ENCODE measurements around the gene KNCN. TPM values are rescaled to one million over a fixed set of nuclear protein-coding genes. Genes with fewer than 3 reads are reported as not detected.

KNCN gene
- total RNA-seq, 1 donor from 2014 or later = not detected

DNA sequence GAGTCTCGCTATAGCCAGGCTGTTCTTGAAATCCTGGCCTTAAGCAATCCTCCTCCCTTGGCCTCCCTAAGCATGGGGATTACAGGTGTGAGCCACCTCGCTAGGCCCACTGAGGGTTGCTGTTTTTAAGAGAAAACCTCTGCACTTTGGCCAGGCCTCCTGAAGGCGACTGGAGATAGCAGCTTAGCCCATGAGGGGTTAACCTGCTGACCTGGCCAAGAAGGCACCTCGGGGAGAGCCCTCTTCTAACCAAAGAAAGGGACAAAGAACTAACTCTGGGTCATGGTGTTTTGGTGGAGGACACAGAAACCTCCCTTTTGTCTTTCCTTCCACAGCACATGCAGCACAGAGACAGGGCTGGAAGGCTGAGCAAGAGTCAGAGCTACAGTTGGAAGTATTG is 17.7 kb upstream of the KNCN start:
- intact Hi-C loops (cut with DNase I) = no loop called here
- TF ChIP-seq, protein P1, sequence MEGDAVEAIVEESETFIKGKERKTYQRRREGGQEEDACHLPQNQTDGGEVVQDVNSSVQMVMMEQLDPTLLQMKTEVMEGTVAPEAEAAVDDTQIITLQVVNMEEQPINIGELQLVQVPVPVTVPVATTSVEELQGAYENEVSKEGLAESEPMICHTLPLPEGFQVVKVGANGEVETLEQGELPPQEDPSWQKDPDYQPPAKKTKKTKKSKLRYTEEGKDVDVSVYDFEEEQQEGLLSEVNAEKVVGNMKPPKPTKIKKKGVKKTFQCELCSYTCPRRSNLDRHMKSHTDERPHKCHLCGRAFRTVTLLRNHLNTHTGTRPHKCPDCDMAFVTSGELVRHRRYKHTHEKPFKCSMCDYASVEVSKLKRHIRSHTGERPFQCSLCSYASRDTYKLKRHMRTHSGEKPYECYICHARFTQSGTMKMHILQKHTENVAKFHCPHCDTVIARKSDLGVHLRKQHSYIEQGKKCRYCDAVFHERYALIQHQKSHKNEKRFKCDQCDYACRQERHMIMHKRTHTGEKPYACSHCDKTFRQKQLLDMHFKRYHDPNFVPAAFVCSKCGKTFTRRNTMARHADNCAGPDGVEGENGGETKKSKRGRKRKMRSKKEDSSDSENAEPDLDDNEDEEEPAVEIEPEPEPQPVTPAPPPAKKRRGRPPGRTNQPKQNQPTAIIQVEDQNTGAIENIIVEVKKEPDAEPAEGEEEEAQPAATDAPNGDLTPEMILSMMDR (IDR thresholded peaks at IDR 0.05) = no peak
- Histone ChIP-seq H3K27ac (no peak overlapping the region), H3K4me3 (no peak overlapping the region), H3K27me3 (ENCODE audit: low read depth) (no peaks in the 10 kb centered on the region), H3K9me3 (no peaks in the 10 kb centered on the region), H3K4me1 (no peaks in the 10 kb centered on the region), H3K36me3 (peaks cover 90% of the 10 kb centered on the region)
- DNase-seq (no peak), ATAC-seq (no peak)

GRCh38 chr1:46568461-46568891 is 17.0 kb upstream of the KNCN start:
- intact Hi-C loops (cut with DNase I) = no loop called here
- Histone ChIP-seq H3K27me3 (ENCODE audit: low read depth) (no peaks in the 10 kb centered on the region), H3K36me3 (peaks cover 86% of the 10 kb centered on the region), H3K27ac (no peak overlapping the region), H3K4me1 (no peaks in the 10 kb centered on the region), H3K4me3 (no peak overlapping the region), H3K9me3 (no peaks in the 10 kb centered on the region)
- DNase-seq (no peak), ATAC-seq (no peak)
- TF ChIP-seq, protein P1 (IDR thresholded peaks at IDR 0.05) = no peak

- DNase-seq (no peak), ATAC-seq (no peak)
- Histone ChIP-seq H3K9me3 (no peaks in the 10 kb centered on the region), H3K4me1 (no peaks in the 10 kb centered on the region), H3K27ac (no peak overlapping the region), H3K27me3 (ENCODE audit: low read depth) (no peaks in the 10 kb centered on the region), H3K36me3 (peaks cover 90% of the 10 kb centered on the region), H3K4me3 (no peak overlapping the region)
- intact Hi-C loops (cut with DNase I) = no loop called here
- TF ChIP-seq, protein P1 (IDR thresholded peaks at IDR 0.05) = no peak
Measured at GRCh38 chr1:46563341-46563740, 11.9 kb upstream of the KNCN start.

DNA sequence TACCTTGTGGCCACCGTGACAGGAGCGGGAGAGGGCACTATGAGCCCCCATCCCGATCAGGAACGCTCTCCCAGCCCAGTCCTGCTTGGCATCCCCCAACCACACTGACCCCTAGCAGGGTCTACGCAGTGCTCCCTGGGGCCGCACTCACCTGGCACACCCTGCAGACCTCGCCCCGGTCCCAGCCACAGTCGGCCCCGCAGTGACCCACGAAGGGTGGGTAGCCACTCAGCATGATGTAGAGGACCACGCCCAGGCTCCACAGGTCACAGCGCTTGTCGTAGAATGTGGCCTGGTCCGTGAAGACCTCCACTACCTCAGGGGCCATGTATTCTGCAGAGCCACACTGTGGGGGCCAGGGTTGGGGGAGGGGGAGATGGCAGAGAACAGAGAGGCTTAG is 11.1 kb upstream of the KNCN start:
- Histone ChIP-seq H3K27ac (no peak overlapping the region), H3K4me1 (no peaks in the 10 kb centered on the region), H3K27me3 (ENCODE audit: low read depth) (no peaks in the 10 kb centered on the region), H3K36me3 (peaks cover 87% of the 10 kb centered on the region), H3K9me3 (no peaks in the 10 kb centered on the region), H3K4me3 (no peak overlapping the region)
- TF ChIP-seq, protein P1 (IDR thresholded peaks at IDR 0.05) = no peak
- DNase-seq (no peak), ATAC-seq (peak in 1 of 2 donors; percentile 31)
- intact Hi-C loops (cut with DNase I) = no loop called here

DNA sequence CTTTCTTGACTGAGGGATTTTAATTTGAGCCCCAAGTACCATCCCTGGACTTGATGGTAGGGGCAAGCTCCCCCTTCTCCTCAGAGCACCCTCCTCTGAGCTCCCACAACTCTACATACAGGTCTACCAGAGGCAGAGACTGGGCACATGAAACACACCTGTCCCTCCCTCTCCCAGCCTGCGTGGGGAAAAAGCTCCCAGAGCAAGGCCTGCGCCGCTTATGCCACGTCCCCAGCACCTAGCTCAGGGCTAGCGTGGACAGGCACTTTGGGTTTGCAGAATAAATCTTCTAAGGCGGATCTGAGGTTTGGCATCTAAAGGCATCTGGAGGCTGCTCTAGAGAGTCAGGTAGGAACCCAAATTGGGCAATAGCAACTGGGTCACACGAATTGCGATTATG is 7.5 kb upstream of the KNCN start:
- intact Hi-C loops (cut with DNase I) = no loop called here
- peaks cover 54% of the 10 kb centered on the region for H3K36me3 ChIP-seq
- H3K4me1 ChIP-seq = no peaks in the 10 kb centered on the region
- ATAC-seq = no peak
- no peak overlapping the region for H3K4me3 ChIP-seq
- no peaks in the 10 kb centered on the region for H3K9me3 ChIP-seq
- H3K27me3 ChIP-seq (ENCODE audit: low read depth) = no peaks in the 10 kb centered on the region
- no peak for DNase-seq
- TF ChIP-seq, protein P1 (IDR thresholded peaks at IDR 0.05) = no peak
- no peak overlapping the region for H3K27ac ChIP-seq

All from lower lobe of right lung (tissue), 2 donors.